MM.1S (cell line): ENCODE measurements around the gene SPTSSB.

ENCODE experiments used
- DNase-seq: peaks from one replicate; pipeline ENCODE4 v3.0.0-alpha.2; 2015
- H2AFZ ChIP-seq: fragments of 300-600 bp; sonication (generic); 2 replicates; pipeline ENCODE4 v1.6.0; 2016; ENCODE audit warnings: antibody characterized with exemption, low read length
- H3F3A ChIP-seq: fragments of 300-600 bp; sonication (generic); 2 replicates; pipeline ENCODE4 v1.6.1; 2016; ENCODE audit warnings: mild to moderate bottlenecking, antibody characterized with exemption, low read length, moderate library complexity, mixed read lengths; ENCODE audit not compliant: insufficient read depth
- H3K27ac ChIP-seq: fragments of 300-600 bp; sonication (generic); 2 replicates; pipeline ENCODE4 v1.5.1; 2016; ENCODE audit warnings: mild to moderate bottlenecking, low read length
- H3K27me3 ChIP-seq: fragments of 300-600 bp; sonication (generic); replicated peaks from 2 replicates; pipeline ENCODE4 v1.6.0; 2016; ENCODE audit warnings: low read length; ENCODE audit not compliant: insufficient read depth
- H3K36me3 ChIP-seq: fragments of 300-600 bp; sonication (generic); replicated peaks from 2 replicates; pipeline ENCODE4 v1.6.1; 2016; ENCODE audit warnings: mild to moderate bottlenecking, low read length, mixed read lengths; ENCODE audit not compliant: insufficient read depth
- H3K4me1 ChIP-seq: fragments of 300-600 bp; sonication (generic); 2 replicates; pipeline ENCODE4 v1.6.1; 2016; ENCODE audit warnings: low read length, mixed read lengths
- H3K4me2 ChIP-seq: fragments of 300-600 bp; sonication (generic); 2 replicates; pipeline ENCODE4 v1.6.0; 2016; ENCODE audit warnings: low read depth, low read length
- H3K4me3 ChIP-seq: fragments of 300-600 bp; sonication (generic); 2 replicates; pipeline ENCODE4 v1.5.1; 2016; ENCODE audit warnings: low read length, mixed read lengths
- H3K79me2 ChIP-seq: fragments of 300-600 bp; sonication (generic); 2 replicates; pipeline ENCODE4 v1.6.1; 2016; ENCODE audit warnings: mixed run types, low read length, mixed read lengths
- H3K9ac ChIP-seq: fragments of 300-600 bp; sonication (generic); 2 replicates; pipeline ENCODE4 v1.6.1; 2016; ENCODE audit warnings: low read length, mixed read lengths
- H3K9me2 ChIP-seq: fragments of 300-600 bp; sonication (generic); replicated peaks from 2 replicates; pipeline ENCODE4 v1.6.1; 2016; ENCODE audit warnings: mild to moderate bottlenecking, low read length, mixed read lengths; ENCODE audit not compliant: insufficient read depth
- H3K9me3 ChIP-seq: fragments of 300-600 bp; sonication (generic); replicated peaks from 2 replicates; pipeline ENCODE4 v1.6.1; 2016; ENCODE audit warnings: mild to moderate bottlenecking, low read length, mixed read lengths; ENCODE audit not compliant: insufficient read depth
- H4K20me1 ChIP-seq: fragments of 300-600 bp; sonication (generic); 2 replicates; pipeline ENCODE4 v1.6.1; 2016; ENCODE audit warnings: mild to moderate bottlenecking, low read length, moderate library complexity, mixed read lengths; ENCODE audit not compliant: insufficient read depth
- EZH2 ChIP-seq: fragments of 300-600 bp; sonication (generic); optimal IDR thresholded peaks from 2 replicates; pipeline ENCODE3; 2017; ENCODE audit warnings: low read depth, mild to moderate bottlenecking, antibody characterized with exemption, low read length, mixed read lengths
- EZH2phosphoT487 ChIP-seq: fragments of 300-600 bp; sonication (generic); IDR thresholded peaks from 2 replicates; pipeline ENCODE4 v1.6.1; 2018; ENCODE audit warnings: antibody characterized with exemption, low read length
- TF ChIP-seq, protein P1 (sequence below): fragments of 300-600 bp; sonication (generic); IDR thresholded peaks from 2 replicates; pipeline ENCODE4 v1.5.1; 2016; ENCODE audit warnings: antibody characterized with exemption, low read length, mixed read lengths

Gene SPTSSB

DNA sequence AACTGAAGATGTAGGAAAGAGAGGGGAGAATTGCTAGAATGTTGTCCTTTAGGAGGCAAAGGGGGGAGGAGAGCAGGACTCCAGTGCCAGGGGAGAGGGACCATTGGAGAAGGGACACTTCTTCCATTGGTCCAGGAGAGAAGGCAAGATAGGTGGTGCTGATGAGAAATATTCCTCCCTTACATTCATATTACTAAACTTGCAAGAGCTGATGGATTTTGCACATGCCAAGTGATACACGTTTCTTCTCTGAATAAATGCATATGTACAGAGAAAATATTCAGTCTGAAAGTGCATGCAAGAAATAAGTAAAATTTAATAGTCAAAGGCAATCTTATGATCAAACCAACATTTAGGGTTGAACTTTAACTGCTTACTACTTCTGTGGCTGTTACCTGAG is 21.5 kb upstream of the SPTSSB start:
- Histone ChIP-seq H3K79me2 (no peaks in the 10 kb centered on the region), H3K36me3 (no peaks in the 10 kb centered on the region), H2AFZ (no peak overlapping the region), H3K4me1 (peaks cover 25% of the 10 kb centered on the region), H4K20me1 (no peaks in the 10 kb centered on the region), H3K9me3 (no peaks in the 10 kb centered on the region), H3K27ac (no peak overlapping the region), H3K9me2 (no peaks in the 10 kb centered on the region), H3K9ac (no peak overlapping the region), H3F3A (peaks cover 13% of the 10 kb centered on the region), H3K4me2 (no peak overlapping the region), H3K4me3 (no peak overlapping the region), H3K27me3 (no peaks in the 10 kb centered on the region)
- DNase-seq = no peak
- no peak for TF ChIP-seq EZH2phosphoT487
- TF ChIP-seq EZH2 = no peak
- TF ChIP-seq, protein P1, sequence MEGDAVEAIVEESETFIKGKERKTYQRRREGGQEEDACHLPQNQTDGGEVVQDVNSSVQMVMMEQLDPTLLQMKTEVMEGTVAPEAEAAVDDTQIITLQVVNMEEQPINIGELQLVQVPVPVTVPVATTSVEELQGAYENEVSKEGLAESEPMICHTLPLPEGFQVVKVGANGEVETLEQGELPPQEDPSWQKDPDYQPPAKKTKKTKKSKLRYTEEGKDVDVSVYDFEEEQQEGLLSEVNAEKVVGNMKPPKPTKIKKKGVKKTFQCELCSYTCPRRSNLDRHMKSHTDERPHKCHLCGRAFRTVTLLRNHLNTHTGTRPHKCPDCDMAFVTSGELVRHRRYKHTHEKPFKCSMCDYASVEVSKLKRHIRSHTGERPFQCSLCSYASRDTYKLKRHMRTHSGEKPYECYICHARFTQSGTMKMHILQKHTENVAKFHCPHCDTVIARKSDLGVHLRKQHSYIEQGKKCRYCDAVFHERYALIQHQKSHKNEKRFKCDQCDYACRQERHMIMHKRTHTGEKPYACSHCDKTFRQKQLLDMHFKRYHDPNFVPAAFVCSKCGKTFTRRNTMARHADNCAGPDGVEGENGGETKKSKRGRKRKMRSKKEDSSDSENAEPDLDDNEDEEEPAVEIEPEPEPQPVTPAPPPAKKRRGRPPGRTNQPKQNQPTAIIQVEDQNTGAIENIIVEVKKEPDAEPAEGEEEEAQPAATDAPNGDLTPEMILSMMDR = no peak

DNA sequence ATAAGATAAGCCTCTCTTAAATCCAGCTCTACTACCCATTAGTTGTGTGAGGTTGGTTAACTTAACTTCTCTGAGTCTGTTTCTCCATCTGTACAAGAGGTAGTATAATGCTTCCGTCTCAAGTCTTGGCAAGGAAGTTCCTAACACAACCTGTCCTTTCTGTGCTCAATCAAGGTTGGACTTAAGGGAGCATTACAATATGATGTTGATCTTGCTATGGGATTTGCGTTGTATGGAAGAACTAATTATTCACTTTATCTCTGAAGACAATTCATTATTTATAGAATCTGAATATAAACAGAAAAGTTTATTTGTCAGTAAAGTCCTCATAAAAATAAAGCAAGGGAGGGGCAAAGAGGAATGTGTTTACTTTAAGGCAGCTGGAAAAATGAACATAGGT is 18.9 kb upstream of the SPTSSB start:
- H3K4me2 ChIP-seq = no peak overlapping the region
- H3K79me2 ChIP-seq = no peaks in the 10 kb centered on the region
- H3K4me3 ChIP-seq = no peak overlapping the region
- peaks cover 8% of the 10 kb centered on the region; the same call in 1 of the 2 replicates for H3F3A ChIP-seq
- H3K9me2 ChIP-seq = no peaks in the 10 kb centered on the region
- no peaks in the 10 kb centered on the region for H3K36me3 ChIP-seq
- H3K27me3 ChIP-seq = no peaks in the 10 kb centered on the region
- peaks cover 20% of the 10 kb centered on the region for H3K4me1 ChIP-seq
- no peak overlapping the region for H3K27ac ChIP-seq
- H3K9ac ChIP-seq = no peak overlapping the region
- TF ChIP-seq, protein P1 = no peak
- TF ChIP-seq EZH2 = no peak
- H3K9me3 ChIP-seq = no peaks in the 10 kb centered on the region
- H2AFZ ChIP-seq = no peak overlapping the region
- H4K20me1 ChIP-seq = no peaks in the 10 kb centered on the region
- DNase-seq = no peak

DNA sequence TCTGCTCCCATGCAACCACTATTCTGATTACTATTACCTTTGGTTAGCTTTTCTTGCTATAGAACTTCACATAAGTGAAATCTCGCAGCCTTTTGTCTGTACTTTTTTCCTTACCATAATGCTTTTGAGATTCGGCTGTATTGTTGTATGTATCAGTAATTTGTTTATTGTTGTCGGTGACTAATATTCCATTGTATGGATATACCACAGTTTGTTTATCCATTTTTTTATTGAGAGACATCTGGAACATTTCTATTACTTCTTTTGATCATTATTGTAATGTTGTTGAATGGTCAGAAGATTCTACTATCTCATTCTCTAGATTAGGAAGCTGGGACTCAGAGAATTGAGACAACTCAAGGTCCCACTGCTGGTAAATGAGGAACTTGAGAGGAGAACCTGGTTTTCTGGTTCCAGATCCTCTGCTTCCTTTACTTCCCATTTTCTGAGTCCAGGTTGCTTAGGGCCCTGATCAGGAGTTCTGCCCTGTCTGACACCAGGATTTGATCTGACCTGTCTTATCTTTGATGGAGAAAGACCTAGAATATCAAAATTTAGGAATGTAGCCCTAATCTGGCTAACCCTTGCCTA is 18.2 kb upstream of the SPTSSB start:
- no peak for DNase-seq
- no peak overlapping the region for H3K27ac ChIP-seq
- H3K9me2 ChIP-seq = no peaks in the 10 kb centered on the region
- H3K4me1 ChIP-seq = peaks cover 13% of the 10 kb centered on the region
- no peaks in the 10 kb centered on the region for H3K9me3 ChIP-seq
- no peak for TF ChIP-seq EZH2phosphoT487
- TF ChIP-seq, protein P1 = no peak
- TF ChIP-seq EZH2 = no peak
- no peaks in the 10 kb centered on the region for H4K20me1 ChIP-seq
- no peak overlapping the region for H3K4me3 ChIP-seq
- H3K4me2 ChIP-seq = no peak overlapping the region
- no peak overlapping the region for H3K9ac ChIP-seq
- H3K27me3 ChIP-seq = no peaks in the 10 kb centered on the region
- H3K79me2 ChIP-seq = no peaks in the 10 kb centered on the region
- H3K36me3 ChIP-seq = no peaks in the 10 kb centered on the region
- H3F3A ChIP-seq = peaks cover 2% of the 10 kb centered on the region; the same call in 1 of the 2 replicates
- no peak overlapping the region for H2AFZ ChIP-seq
